IPS-NIHi7 (cell line): ENCODE measurements around the gene ZNF485.
"Not testable (repeated sequence)": the region's sequence is repeated elsewhere in the genome, so short reads cannot be mapped to it uniquely, and the experiment has no call there.

Experiments
- DNase-seq: peaks from one replicate; pipeline ENCODE4 v3.0.0; 2012; ENCODE audit warnings: mixed read lengths; ENCODE audit errors: extremely low spot score

Gene ZNF485

GRCh38 chr10:43605850-43606322 is 352 bp upstream of the ZNF485 start:
- no peak for DNase-seq

- DNase-seq: no peak
Observed at GRCh38 chr10:43607199-43607573, 948 bp downstream of the ZNF485 start.

- DNase-seq: no peak
Observed at GRCh38 chr10:43610636-43611035, 4.4 kb downstream of the ZNF485 start.

GRCh38 chr10:43616697-43617370 is 10.6 kb downstream of the ZNF485 start:
- no peak for DNase-seq

- no peak for DNase-seq
Observed at GRCh38 chr10:43619368-43619767, 13.1 kb downstream of the ZNF485 start.

- no peak for DNase-seq
Observed at GRCh38 chr10:43622038-43622437, 15.8 kb downstream of the ZNF485 start.

- no peak for DNase-seq
Observed at GRCh38 chr10:43623351-43623750, 17.1 kb downstream of the ZNF485 start.

- DNase-seq: no peak
Observed at GRCh38 chr10:43627942-43628341, 21.7 kb downstream of the ZNF485 start.

GRCh38 chr10:43628956-43629355 is 22.7 kb downstream of the ZNF485 start:
- no peak for DNase-seq

GRCh38 chr10:43635816-43636215 is 29.6 kb downstream of the ZNF485 start:
- DNase-seq: not testable (repeated sequence)

- no peak for DNase-seq
Observed at GRCh38 chr10:43640603-43641002, 34.4 kb downstream of the ZNF485 start.

GRCh38 chr10:43644252-43644651 is 38.0 kb downstream of the ZNF485 start:
- DNase-seq: no peak

GRCh38 chr10:43645866-43646265 is 39.6 kb downstream of the ZNF485 start:
- no peak for DNase-seq

- no peak for DNase-seq
Observed at GRCh38 chr10:43647576-43647975, 41.3 kb downstream of the ZNF485 start.

GRCh38 chr10:43648095-43648397 is 41.8 kb downstream of the ZNF485 start:
- no peak for DNase-seq

GRCh38 chr10:43648398-43649184 is 42.4 kb downstream of the ZNF485 start, which contains the start of gene ZNF32:
TSS of gene ZNF32 (minus strand) at chr10:43648881. CDS start at chr10:43646133, 2,748 bp downstream.
- peak; percentile 96 for DNase-seq

- DNase-seq: no peak
Observed at GRCh38 chr10:43649185-43649523, 42.9 kb downstream of the ZNF485 start.

- no peak for DNase-seq
Observed at GRCh38 chr10:43653746-43654145, 47.5 kb downstream of the ZNF485 start.

GRCh38 chr10:43655311-43655710 is 49.1 kb downstream of the ZNF485 start:
- no peak for DNase-seq

GRCh38 chr10:43658227-43658626 is 52.0 kb downstream of the ZNF485 start:
- no peak for DNase-seq

- DNase-seq: no peak
Observed at GRCh38 chr10:43665054-43665453, 58.8 kb downstream of the ZNF485 start.

GRCh38 chr10:43666552-43666951 is 60.3 kb downstream of the ZNF485 start:
- no peak for DNase-seq

- DNase-seq: peak; percentile 78
Observed at GRCh38 chr10:43667317-43667731, 61.1 kb downstream of the ZNF485 start.
